OCI-LY7 (cell line): ENCODE results near the gene PHACTR3.

Experiments used
- CTCF ChIP-seq: fragments of 200-600 bp; sonication (generic); conservative IDR thresholded peaks from 2 replicates; pipeline ENCODE4 v1.5.1; 2014; ENCODE audit warnings: mild to moderate bottlenecking, antibody characterized with exemption, low read length, moderate library complexity, mixed read lengths
- EZH2phosphoT487 ChIP-seq: fragments of 200-600 bp; sonication (generic); IDR thresholded peaks from 2 replicates; pipeline ENCODE4 v1.6.1; 2018; ENCODE audit warnings: low read depth, borderline replicate concordance, mild to moderate bottlenecking, mixed run types, antibody characterized with exemption, low read length, moderate library complexity, mixed read lengths

GRCh38 chr20:59824711-59825562 lies 220.6 kb downstream of the PHACTR3 start:
- TF ChIP-seq CTCF: no peak
- no peak for TF ChIP-seq EZH2phosphoT487
